Neural cell (in vitro differentiated cells): ENCODE results near the gene TMEM43. TPM values are rescaled to one million over a fixed set of nuclear protein-coding genes. Genes with fewer than 3 reads are reported as not detected.

ENCODE experiments used
- H2AFZ ChIP-seq: fragments of 200-600, 300-800 bp; sonication (generic), shearing (Covaris generic); 2 replicates; pipeline ENCODE4 v1.6.0; 2014; ENCODE audit warnings: low read depth, mild to moderate bottlenecking, antibody characterized with exemption, low read length, moderate library complexity
- H3F3A ChIP-seq: fragments of 200-600 bp; shearing (Covaris generic); 2 replicates; pipeline ENCODE4 v1.6.1; 2016; ENCODE audit warnings: mild to moderate bottlenecking, moderate library complexity, mixed read lengths, antibody characterized with exemption, low read length; ENCODE audit not compliant: insufficient read depth, poor library complexity, severe bottlenecking
- H3K27ac ChIP-seq: fragments of 200-600, 300-800 bp; sonication (generic), shearing (Covaris generic); 2 replicates; pipeline ENCODE4 v1.5.1; 2014; ENCODE audit warnings: mild to moderate bottlenecking, low read length, moderate library complexity
- H3K27me3 ChIP-seq: fragments of 300-800, 200-600 bp; sonication (generic), shearing (Covaris generic); 2 replicates; pipeline ENCODE4 v1.6.0; 2014; ENCODE audit warnings: mild to moderate bottlenecking, low read depth, low read length, moderate library complexity; ENCODE audit not compliant: insufficient read depth
- H3K36me3 ChIP-seq: fragments of 300-800, 200-600 bp; sonication (generic), shearing (Covaris generic); 2 replicates; pipeline ENCODE4 v1.5.1; 2014; ENCODE audit warnings: mild to moderate bottlenecking, antibody characterized with exemption, low read length, moderate library complexity; ENCODE audit not compliant: insufficient read depth
- H3K4me2 ChIP-seq: fragments of 300-800, 200-600 bp; sonication (generic), shearing (Covaris generic); 2 replicates; pipeline ENCODE4 v1.6.0; 2014; ENCODE audit warnings: mild to moderate bottlenecking, low read length
- H3K4me3 ChIP-seq: fragments of 300-800, 200-600 bp; sonication (generic), shearing (Covaris generic); 2 replicates; pipeline ENCODE4 v1.5.1; 2014; ENCODE audit warnings: mild to moderate bottlenecking, low read length, moderate library complexity
- H3K79me2 ChIP-seq: fragments of 200-600 bp; shearing (Covaris generic); replicated peaks from 2 replicates; pipeline ENCODE4 v1.6.0; 2014; ENCODE audit warnings: mild to moderate bottlenecking, low read length, moderate library complexity; ENCODE audit not compliant: insufficient read depth
- H3K9ac ChIP-seq: fragments of 300-800, 200-600 bp; sonication (generic), shearing (Covaris generic); 2 replicates; pipeline ENCODE4 v1.6.1; 2016; ENCODE audit warnings: mild to moderate bottlenecking, low read length, mixed read lengths
- H3K9me2 ChIP-seq: fragments of 200-600 bp; shearing (Covaris generic); 2 replicates; pipeline ENCODE4 v1.6.1; 2016; ENCODE audit warnings: mild to moderate bottlenecking, low read length, mixed read lengths; ENCODE audit not compliant: insufficient read depth
- H3K9me3 ChIP-seq: fragments of 200-600, 300-800 bp; sonication (generic), shearing (Covaris generic); 2 replicates; pipeline ENCODE4 v1.6.1; 2016; ENCODE audit warnings: mild to moderate bottlenecking, mixed run types, low read length, moderate library complexity, mixed read lengths
- H4K20me1 ChIP-seq: fragments of 200-600 bp; shearing (Covaris generic); 2 replicates; pipeline ENCODE4 v1.6.1; 2016; ENCODE audit warnings: mild to moderate bottlenecking, mixed run types; ENCODE audit not compliant: insufficient read depth
- CTCF ChIP-seq: fragments of 450-650 bp; IDR thresholded peaks from 2 replicates; pipeline ENCODE4 v1.5.1; 2014; ENCODE audit warnings: antibody characterized with exemption, mild to moderate bottlenecking, moderate library complexity; ENCODE audit not compliant: poor library complexity, severe bottlenecking
- EP300 ChIP-seq: fragments of 450-650 bp; conservative IDR thresholded peaks from 2 replicates; pipeline ENCODE4 v1.6.1; 2014; ENCODE audit warnings: antibody characterized with exemption, mild to moderate bottlenecking, moderate library complexity; ENCODE audit not compliant: poor library complexity, severe bottlenecking
- EZH2 ChIP-seq: fragments of 200-600, 300-800 bp; shearing (Covaris generic), sonication (generic); IDR thresholded peaks from 2 replicates; pipeline ENCODE4 v1.6.1; 2014; ENCODE audit warnings: antibody characterized with exemption, low read length, borderline replicate concordance, mild to moderate bottlenecking; ENCODE audit not compliant: insufficient read depth, poor library complexity, severe bottlenecking
- MXI1 ChIP-seq: fragments of 450-650 bp; conservative IDR thresholded peaks from 2 replicates; pipeline ENCODE4 v1.6.1; 2014; ENCODE audit warnings: antibody characterized with exemption, mild to moderate bottlenecking; ENCODE audit not compliant: poor library complexity, severe bottlenecking
- POLR2AphosphoS5 ChIP-seq: IDR thresholded peaks from 2 replicates; pipeline ENCODE4 v1.6.1; 2012
- RAD21 ChIP-seq: fragments of 450-650 bp; conservative IDR thresholded peaks from 2 replicates; pipeline ENCODE4 v1.6.1; 2014; ENCODE audit warnings: antibody characterized with exemption, mild to moderate bottlenecking, moderate library complexity
- SMC3 ChIP-seq: fragments of 450-650 bp; conservative IDR thresholded peaks from 2 replicates; pipeline ENCODE4 v1.6.1; 2014; ENCODE audit warnings: antibody characterized with exemption, mild to moderate bottlenecking, moderate library complexity; ENCODE audit not compliant: poor library complexity
- TAF1 ChIP-seq: IDR thresholded peaks from 2 replicates; pipeline ENCODE4 v1.6.1; 2012; ENCODE audit warnings: low read depth
- polyA plus RNA-seq: library from polyadenylated mRNA; depleted of rRNA; stranded (reverse); fragments of >200 nt; gene quantifications from 2 replicates; pipeline ENCODE4 v1.2.3, GENCODE V29; 2014
- TF ChIP-seq, protein P1 (sequence below): IDR thresholded peaks from 2 replicates; pipeline ENCODE4 v1.6.1; 2012; ENCODE audit warnings: borderline replicate concordance

TMEM43 gene
- polyA plus RNA-seq, 1 donor from 2014 or later: 61.3 TPM

- Histone ChIP-seq H3K27ac (no peak overlapping the region), H3K4me2 (no peak overlapping the region), H3F3A (no peaks in the 10 kb centered on the region), H4K20me1 (no peaks in the 10 kb centered on the region), H3K9me3 (no peaks in the 10 kb centered on the region), H3K36me3 (peaks cover 20% of the 10 kb centered on the region), H3K4me3 (no peak overlapping the region), H3K27me3 (no peaks in the 10 kb centered on the region), H3K9ac (no peak overlapping the region), H3K79me2 (no peaks in the 10 kb centered on the region), H3K9me2 (no peaks in the 10 kb centered on the region), H2AFZ (no peak overlapping the region)
- TF ChIP-seq CTCF (no peak), RAD21 (no peak)
These were observed 16.3 kb downstream of the TMEM43 start for GRCh38 chr3:14141144-14141543.

- Histone ChIP-seq H3K79me2 (no peaks in the 10 kb centered on the region), H3K9me2 (no peaks in the 10 kb centered on the region), H4K20me1 (no peaks in the 10 kb centered on the region), H3K4me2 (no peak overlapping the region), H2AFZ (no peak overlapping the region), H3K27ac (no peak overlapping the region), H3K4me3 (no peak overlapping the region), H3K9me3 (no peaks in the 10 kb centered on the region), H3K36me3 (peaks cover 24% of the 10 kb centered on the region), H3K27me3 (no peaks in the 10 kb centered on the region), H3K9ac (no peak overlapping the region), H3F3A (no peaks in the 10 kb centered on the region)
- TF ChIP-seq EP300 (no peak), MXI1 (no peak), EZH2 (no peak), SMC3 (no peak), RAD21 (no peak), TAF1 (no peak)
These were observed 16.9 kb downstream of the TMEM43 start for GRCh38 chr3:14141602-14142341.

DNA sequence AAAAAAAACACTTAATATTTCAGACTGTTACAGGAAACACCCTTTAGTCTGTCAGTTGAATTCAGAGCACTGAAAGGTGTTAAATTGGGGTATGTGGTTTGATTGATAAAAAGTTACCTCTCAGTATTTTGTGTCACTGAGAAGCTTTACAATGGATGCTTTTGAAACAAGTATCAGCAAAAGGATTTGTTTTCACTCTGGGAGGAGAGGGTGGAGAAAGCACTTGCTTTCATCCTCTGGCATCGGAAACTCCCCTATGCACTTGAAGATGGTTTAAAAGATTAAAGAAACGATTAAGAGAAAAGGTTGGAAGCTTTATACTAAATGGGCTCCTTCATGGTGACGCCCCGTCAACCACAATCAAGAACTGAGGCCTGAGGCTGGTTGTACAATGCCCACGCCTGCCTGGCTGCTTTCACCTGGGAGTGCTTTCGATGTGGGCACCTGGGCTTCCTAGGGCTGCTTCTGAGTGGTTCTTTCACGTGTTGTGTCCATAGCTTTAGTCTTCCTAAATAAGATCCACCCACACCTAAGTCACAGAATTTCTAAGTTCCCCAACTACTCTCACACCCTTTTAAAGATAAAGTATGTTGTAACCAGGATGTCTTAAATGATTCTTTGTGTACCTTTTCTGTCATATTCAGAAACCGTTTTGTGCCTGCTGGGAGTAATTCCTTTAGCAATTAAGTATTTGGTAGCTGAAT, 17.9 kb downstream of the TMEM43 start:
- Histone ChIP-seq H3K9me2 (no peaks in the 10 kb centered on the region), H4K20me1 (no peaks in the 10 kb centered on the region), H2AFZ (no peak overlapping the region), H3F3A (no peaks in the 10 kb centered on the region), H3K4me3 (no peak overlapping the region), H3K27ac (no peak overlapping the region), H3K9ac (no peak overlapping the region), H3K4me2 (no peak overlapping the region), H3K79me2 (no peaks in the 10 kb centered on the region), H3K27me3 (no peaks in the 10 kb centered on the region), H3K36me3 (peaks cover 25% of the 10 kb centered on the region), H3K9me3 (no peaks in the 10 kb centered on the region)
- TF ChIP-seq RAD21: no peak
- no peak for TF ChIP-seq CTCF
- TF ChIP-seq MXI1: no peak
- TF ChIP-seq, protein P1, sequence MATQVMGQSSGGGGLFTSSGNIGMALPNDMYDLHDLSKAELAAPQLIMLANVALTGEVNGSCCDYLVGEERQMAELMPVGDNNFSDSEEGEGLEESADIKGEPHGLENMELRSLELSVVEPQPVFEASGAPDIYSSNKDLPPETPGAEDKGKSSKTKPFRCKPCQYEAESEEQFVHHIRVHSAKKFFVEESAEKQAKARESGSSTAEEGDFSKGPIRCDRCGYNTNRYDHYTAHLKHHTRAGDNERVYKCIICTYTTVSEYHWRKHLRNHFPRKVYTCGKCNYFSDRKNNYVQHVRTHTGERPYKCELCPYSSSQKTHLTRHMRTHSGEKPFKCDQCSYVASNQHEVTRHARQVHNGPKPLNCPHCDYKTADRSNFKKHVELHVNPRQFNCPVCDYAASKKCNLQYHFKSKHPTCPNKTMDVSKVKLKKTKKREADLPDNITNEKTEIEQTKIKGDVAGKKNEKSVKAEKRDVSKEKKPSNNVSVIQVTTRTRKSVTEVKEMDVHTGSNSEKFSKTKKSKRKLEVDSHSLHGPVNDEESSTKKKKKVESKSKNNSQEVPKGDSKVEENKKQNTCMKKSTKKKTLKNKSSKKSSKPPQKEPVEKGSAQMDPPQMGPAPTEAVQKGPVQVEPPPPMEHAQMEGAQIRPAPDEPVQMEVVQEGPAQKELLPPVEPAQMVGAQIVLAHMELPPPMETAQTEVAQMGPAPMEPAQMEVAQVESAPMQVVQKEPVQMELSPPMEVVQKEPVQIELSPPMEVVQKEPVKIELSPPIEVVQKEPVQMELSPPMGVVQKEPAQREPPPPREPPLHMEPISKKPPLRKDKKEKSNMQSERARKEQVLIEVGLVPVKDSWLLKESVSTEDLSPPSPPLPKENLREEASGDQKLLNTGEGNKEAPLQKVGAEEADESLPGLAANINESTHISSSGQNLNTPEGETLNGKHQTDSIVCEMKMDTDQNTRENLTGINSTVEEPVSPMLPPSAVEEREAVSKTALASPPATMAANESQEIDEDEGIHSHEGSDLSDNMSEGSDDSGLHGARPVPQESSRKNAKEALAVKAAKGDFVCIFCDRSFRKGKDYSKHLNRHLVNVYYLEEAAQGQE: no peak
- no peak for TF ChIP-seq TAF1
- no peak for TF ChIP-seq POLR2AphosphoS5
- TF ChIP-seq EP300: no peak
- no peak for TF ChIP-seq EZH2
- TF ChIP-seq SMC3: no peak
